Activated gamma-delta T cell treated with Interleukin-2 at 50 U/mL for 16 hours (primary cell): Measurements from ENCODE around the gene TSSK3.

Experiments used
- DNase-seq: peaks from one replicate; pipeline ENCODE4 v3.0.0-alpha.2; 2020

The TSSK3 gene

GRCh38 chr1:32362474-32363313 lies at the start of gene TSSK3, which contains the start of gene FAM229A:
Gene TSSK3 (plus strand): TSS chr1:32362539. CDS start chr1:32362702, 163 bp downstream.
Gene FAM229A (minus strand): TSS chr1:32362485. CDS start chr1:32362091, 394 bp downstream.
- no peak for DNase-seq

GRCh38 chr1:32316903-32317277 lies 45.4 kb upstream of the TSSK3 start:
- no peak for DNase-seq

GRCh38 chr1:32318127-32318869 lies 44.0 kb upstream of the TSSK3 start:
- DNase-seq, result no peak

- DNase-seq, result peak; percentile 14
Measured at GRCh38 chr1:32321712-32322291, 40.5 kb upstream of the TSSK3 start.

GRCh38 chr1:32327204-32327603 lies 35.1 kb upstream of the TSSK3 start:
- DNase-seq, result no peak

- no peak for DNase-seq
Measured at GRCh38 chr1:32329931-32330466, 32.3 kb upstream of the TSSK3 start.

- DNase-seq, result no peak
Measured at GRCh38 chr1:32330558-32331151, 31.7 kb upstream of the TSSK3 start.

- DNase-seq, result no peak
Measured at GRCh38 chr1:32331549-32331948, 30.8 kb upstream of the TSSK3 start.

- no peak for DNase-seq
Measured at GRCh38 chr1:32332290-32333079, 29.9 kb upstream of the TSSK3 start.

- DNase-seq, result no peak
Measured at GRCh38 chr1:32333251-32333963, 28.9 kb upstream of the TSSK3 start.

GRCh38 chr1:32334274-32334861 lies 28.0 kb upstream of the TSSK3 start:
- DNase-seq, result no peak

- peak; percentile 65 for DNase-seq
Measured at GRCh38 chr1:32334864-32335534, 27.3 kb upstream of the TSSK3 start.

GRCh38 chr1:32335535-32335789 lies 26.9 kb upstream of the TSSK3 start:
- DNase-seq, result no peak

GRCh38 chr1:32335790-32336590 lies 26.3 kb upstream of the TSSK3 start, which contains the start of gene MARCKSL1:
Gene MARCKSL1 (minus strand): TSS chr1:32336233. CDS start chr1:32336033, 200 bp downstream.
- peak; percentile 86 for DNase-seq

GRCh38 chr1:32336591-32336932 lies 25.8 kb upstream of the TSSK3 start:
- DNase-seq, result no peak

- DNase-seq, result peak; percentile 37
Measured at GRCh38 chr1:32336963-32337675, 25.2 kb upstream of the TSSK3 start.

GRCh38 chr1:32337855-32338636 lies 24.3 kb upstream of the TSSK3 start:
- DNase-seq, result peak; percentile 17

GRCh38 chr1:32338637-32339145 lies 23.6 kb upstream of the TSSK3 start:
- DNase-seq, result no peak
